GM19438 (cell line): Measurements from ENCODE around the gene RAN.
"Not testable (repeated sequence)": the region's sequence is repeated elsewhere in the genome, so short reads cannot be mapped to it uniquely, and the experiment has no call there.

ENCODE experiments used
- ATAC-seq: cut with Tn5 transposase; IDR thresholded peaks from one replicate; pipeline ENCODE4 v1.9.1; 2021; ENCODE audit warnings: low read depth; ENCODE audit not compliant: unreplicated experiment

Gene RAN

DNA sequence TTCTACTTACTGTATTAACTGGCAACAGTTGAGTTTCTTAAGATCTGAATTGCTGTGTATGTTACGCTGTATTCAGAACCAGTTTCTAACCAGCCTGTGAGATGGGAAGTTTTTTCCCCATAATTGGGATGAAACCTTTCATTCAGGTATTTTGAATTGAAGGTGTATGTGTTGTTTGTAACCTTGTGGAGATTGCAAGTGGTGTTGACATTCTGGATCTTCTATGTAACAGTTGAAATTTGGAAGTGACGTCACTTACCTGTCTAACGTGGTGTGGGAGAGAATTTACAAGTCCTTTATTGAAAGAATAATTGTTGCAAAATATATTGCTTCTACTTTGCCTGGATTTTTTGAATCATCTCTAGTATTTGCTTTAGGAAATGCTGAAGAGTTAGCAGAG lies 5.5 kb downstream of the RAN start:
- ATAC-seq, result no peak

DNA sequence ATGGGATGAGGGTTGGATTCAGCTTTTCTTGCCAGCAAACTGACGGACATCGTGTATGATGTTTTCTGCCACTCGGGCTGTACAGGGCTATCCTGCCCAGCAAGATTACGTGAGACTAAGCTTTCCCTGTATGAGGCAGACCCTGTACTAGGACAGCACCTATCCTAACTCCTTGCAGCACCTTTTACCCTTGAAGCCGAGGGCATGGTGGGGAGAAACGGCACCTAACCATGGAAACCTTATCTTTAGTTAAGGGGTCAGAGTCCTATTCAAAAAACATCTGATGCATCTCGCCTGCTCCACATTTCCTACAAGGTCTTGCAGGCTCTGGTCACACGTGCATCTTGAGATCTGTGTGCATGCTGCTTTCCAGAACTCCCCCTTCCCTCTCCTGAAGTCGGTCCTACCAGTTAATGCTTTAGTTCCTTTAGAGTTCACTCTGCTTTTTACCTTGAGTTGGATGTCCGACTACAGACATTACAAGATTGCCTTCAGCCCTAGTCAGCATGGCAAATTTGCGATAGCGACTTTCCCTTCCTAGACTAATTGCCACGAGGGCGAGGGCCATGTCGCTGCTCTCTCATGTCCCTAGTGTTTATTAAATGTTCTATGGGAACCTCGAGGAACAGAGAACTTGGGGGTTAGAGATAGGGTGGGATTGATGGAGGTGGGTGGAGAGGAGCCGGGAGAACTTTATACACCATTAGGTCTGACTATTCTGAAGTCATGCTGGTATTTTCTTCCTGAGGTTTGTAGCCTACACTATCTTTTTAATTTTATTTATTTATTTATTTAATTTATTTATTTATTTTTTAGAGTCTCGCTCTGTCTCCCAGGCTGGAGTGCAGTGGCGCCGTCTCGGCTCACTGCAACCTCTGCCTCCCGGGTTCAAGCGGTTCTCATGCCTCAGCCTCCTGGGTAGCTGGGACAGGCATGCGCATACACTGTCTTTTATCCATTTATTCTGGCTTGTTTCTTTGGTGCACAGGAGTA lies 6.6 kb downstream of the RAN start:
- ATAC-seq, result no peak

DNA sequence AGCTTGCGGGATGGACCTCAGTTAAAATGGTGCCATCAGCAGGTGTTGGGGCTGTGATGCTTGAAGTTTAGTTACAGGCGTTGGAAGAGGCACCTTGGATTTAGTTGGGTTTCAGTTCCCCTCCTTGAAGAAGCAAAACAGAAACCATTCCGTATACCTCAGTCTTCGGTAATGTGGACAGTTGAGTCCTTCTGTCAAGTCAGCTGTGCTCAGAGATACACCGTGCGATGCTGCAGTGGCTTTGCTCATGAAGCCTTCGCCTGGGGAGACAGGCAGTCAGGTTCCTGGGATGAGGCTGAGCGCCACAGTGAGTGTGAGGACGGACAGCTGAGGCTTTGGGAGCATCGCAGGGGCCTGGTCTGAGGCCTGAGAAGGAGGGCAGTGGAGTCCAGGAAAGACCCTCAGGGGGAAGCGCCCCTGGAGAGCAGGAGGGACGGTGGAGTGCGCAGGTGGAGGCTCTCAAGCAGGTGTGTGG lies 7.4 kb downstream of the RAN start:
- peak; percentile 76 for ATAC-seq

DNA sequence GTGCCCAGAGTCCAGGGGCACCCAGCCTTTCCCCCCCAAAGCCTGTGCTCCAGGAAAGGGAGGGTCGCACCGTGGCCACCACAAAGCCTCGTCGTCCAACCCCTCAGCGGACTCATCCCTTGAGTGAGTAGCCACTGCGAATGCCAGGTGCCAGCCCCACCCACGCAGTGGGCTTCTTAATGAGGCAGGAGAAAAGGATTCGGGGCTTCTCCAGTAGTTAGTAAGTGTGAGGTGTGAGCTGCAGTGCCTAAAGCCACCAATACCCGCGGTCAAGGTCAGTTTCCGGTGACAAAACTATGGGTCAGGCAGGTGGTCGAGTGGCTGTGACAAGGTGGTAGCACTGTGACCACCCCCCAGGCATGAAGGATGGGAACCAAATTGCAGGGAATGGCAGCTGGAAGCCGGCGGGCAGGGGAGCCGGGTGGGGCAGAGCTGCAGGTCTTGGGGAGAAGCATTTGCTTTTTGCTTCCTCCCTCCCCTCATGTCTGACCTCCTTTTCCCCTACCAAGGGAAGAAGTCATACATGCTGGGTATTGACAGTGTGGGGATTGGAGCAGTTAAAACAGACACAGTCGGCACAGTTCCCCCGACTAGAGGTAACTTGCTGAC lies 8.0 kb downstream of the RAN start:
- peak; percentile 18 for ATAC-seq

DNA sequence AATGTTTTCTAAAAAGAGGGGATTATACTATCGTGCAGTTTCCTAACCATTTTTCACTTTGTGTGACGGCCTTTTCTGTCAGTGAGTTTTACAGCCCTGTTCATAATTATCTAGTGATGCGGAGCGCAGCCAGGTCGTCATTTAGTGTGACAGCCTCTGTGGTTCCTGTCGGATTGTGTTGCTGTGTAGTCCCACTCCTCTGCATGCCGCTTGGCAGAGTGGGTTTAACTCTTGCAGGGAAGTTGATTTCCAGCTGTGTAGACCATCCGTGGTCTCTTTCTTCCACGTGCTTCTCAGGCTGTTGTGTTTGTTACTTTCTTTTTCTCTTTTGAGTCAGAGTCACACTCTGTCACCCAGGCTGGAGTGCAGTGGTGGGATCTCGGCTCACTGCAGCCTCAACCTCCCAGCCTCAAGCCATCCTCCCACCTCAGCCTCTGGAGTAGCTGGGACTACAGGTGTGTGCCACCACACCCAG lies 8.6 kb downstream of the RAN start:
- peak; percentile 55 for ATAC-seq

DNA sequence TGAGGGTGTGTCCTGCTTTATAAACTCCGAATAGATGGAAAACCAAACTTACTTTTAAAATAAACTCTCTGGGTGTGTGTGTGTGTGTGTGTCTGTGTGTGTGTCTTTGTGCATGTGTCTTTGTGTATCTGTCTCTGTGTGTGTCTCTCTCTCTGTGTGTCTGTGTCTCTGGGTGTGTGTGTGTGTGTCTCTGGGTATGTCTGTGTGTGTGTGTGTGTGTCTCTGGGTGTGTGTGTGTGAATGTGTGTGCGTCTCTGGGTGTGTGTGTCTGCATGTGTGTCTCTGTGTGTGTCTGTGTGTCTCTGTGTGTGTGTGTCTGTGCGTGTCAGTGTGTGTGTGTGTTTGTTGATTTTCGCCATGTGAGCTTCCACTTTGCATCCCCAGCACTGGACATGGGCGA lies 9.2 kb downstream of the RAN start:
- ATAC-seq, result no peak

DNA sequence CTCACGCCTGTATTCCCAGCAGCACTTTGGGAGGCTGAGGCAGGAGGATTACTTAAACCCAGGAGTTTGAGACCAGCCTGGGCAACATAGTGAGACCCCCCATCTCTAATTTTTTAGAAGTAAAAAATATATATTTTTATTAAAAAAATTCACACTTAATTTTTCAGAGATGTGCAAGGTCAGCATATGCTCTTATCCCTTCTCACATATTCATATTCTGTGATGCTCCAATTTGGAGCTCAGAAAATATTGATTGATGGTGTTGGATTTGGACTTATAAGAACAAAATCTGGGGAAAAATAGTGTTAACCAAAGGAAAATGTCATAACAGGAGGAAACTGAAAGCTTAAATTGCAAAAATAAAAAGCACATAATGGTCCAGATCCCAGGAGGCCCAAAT lies 9.7 kb downstream of the RAN start:
- ATAC-seq, result no peak

DNA sequence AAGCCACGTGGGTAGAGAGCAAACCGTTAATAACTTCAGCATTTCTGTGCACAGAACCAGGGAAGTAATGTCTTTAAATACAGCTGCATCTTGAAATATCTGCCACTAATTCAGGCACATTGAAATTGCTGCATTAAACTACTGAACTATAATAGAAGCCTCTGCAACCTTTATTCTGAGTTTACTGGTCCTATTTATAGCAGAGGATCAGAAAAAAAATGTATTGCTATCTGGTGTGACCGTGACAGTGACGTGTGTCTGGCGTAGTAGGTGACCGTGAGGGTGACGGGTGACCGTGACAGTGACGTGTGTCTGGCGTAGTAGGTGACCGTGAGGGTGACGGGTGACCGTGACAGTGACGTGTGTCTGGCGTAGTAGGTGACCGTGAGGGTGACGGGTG lies 15.3 kb downstream of the RAN start:
- ATAC-seq, result not testable (repeated sequence)

DNA sequence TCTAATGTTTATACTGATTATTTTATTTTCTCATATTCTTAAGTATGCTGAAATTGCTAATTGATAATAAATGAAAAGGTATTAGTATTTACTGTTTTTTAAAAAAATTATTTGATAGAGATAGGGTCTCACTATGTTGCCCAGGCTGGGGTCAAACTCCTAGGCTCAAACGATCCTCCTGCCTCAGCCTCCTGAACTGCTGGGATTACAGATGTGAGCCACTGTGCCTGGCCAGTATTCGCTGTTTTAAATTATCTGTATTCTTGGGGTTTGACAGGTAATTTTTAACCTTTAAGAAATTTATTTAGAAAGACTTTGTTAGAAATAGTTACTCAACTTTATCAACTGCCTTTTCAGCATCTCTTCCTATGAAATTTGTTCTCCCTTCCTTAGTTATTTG lies 32.2 kb downstream of the RAN start:
- no peak for ATAC-seq

DNA sequence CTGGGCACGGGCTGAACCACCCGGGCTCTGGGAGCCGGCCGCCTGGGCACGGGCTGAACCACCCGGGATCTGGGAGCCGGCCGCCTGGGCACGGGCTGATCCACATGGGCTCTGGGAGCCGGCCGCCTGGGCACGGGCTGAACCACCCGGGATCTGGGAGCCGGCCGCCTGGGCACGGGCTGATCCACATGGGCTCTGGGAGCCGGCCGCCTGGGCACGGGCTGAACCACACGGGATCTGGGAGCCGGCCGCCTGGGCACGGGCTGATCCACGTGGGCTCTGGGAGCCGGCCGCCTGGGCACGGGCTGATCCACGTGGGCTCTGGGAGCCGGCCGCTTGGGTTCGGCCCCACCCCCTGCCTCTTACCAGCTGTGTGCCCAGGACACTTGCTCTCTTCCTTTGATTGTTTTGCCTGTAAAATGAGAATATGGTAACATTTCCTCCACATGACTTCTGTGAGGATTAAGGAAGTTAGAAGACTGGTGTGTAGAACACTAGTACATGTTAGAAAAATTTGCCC lies 33.1 kb downstream of the RAN start:
- ATAC-seq, result not testable (repeated sequence)

DNA sequence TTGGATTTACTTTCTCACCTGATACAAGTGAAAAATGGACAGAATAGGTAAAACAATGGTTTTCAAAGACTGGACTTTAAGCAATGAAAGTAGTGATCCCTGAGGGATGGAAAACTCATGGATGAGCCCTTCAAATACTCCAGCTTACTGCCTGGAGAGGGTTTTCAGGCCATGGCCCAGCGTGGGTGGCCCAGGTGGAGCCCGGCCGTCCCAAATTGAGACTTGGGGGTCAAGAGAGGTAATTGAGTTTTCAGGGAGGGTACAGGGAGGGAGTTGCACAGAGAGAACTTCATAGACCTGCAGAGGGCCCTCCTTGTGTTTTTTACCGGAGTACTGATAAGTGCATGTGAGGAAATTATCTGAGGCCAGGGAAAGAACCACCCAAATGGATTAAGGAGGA lies 37.2 kb downstream of the RAN start:
- no peak for ATAC-seq

DNA sequence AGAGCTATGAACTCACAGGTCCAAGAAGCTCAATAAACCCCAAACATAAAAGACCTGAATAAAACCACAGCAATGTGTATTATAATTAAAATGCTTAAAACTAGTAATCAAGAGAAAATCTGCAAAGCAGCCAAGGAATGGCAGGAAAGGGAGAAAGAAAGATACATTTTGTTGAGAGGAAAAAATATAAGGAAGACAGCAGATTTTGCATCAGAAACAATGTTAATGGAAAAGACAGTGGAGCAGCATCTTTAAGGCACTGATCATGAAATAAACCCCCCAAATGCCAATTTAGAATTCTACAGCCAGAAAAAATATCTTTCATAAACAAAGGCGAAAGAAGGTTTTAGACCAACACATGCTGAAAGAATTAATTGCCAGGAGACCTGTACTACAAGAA lies 39.3 kb downstream of the RAN start:
- ATAC-seq, result no peak

DNA sequence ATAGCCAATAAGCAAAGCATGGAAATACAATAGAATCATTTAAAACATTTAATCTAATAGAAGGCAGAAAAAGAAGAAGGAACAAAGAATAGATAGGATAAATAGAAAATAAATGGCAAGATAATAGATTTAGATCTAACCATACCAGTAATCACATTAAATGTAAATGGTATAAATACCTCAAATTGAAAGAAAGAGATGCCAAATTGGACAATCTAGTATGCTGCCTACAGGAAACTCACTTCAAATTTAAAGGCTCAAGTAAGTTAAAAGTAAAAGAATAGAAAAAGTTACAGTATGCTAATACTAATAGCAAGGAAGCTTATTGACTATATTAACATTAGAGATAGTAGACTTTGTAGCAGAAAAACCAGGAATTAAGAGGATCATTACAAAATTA lies 40.1 kb downstream of the RAN start:
- ATAC-seq, result no peak

DNA sequence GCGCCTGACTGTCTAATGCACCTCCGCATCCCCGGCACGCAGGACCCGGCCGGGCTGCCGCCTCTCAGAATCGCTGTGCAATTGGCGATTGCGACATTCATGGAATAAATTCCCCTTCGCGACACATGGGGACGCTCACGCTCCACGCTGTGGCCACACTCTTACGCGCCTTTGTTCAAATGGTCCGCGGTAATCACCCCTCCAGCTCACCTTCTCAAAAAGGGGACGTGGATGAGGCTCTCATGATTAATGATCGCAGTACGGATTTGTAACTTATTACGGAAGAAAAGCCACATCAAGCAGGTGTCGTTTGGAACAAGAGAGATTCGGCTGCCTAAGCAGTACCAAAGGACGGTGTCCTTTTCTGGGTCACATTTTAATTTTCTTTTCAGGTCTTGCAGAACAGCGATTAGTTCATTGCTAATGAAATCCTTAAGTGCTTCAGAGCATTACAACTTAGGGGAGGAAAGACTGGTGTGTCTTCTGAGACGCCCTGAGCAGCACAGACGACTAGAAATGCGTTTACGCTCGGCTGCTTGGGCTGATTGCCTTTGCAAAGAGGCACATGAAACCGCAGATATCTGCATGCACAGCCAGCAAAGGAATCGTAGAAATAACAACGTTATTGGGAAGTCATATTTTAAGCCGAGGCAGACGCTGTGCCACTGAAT lies 44.5 kb downstream of the RAN start:
- ATAC-seq, result no peak

DNA sequence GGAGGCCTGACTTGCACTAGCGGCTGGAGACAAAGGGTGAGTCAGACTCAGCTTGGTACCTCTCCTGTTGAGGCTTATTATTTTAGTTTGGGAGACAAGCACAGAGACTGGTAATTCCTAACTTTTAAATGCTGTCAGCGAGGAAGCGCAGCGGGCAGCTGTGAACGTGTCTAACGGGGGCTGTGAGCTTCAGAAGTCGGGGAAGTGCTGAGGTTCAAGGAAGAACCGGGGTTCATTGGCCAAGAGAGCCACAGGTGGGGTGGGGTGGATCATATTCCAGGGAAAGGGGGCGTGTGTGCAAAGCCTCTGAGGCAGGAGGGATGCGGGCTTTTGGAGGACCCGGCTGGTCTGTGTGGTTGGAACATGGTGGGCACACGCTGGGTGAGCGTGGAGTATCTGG lies 45.7 kb downstream of the RAN start:
- no peak for ATAC-seq

DNA sequence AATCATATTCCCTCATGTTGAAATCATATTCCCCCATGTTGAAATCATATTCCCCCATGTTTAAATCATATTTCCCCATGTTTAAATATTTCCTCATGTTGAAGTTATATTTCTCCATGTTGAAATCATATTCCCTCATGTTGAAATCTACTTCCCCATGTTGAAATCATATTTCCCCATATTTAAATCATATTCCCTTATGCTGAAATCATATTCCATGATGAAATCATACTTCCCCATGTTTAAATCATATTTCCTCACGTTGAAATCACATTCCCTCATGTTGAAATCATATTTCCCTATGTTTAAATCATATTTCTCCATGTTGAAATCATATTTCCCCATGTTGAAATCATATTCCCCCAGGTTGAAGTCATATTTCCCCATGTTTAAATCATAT lies 47.2 kb downstream of the RAN start:
- no peak for ATAC-seq

DNA sequence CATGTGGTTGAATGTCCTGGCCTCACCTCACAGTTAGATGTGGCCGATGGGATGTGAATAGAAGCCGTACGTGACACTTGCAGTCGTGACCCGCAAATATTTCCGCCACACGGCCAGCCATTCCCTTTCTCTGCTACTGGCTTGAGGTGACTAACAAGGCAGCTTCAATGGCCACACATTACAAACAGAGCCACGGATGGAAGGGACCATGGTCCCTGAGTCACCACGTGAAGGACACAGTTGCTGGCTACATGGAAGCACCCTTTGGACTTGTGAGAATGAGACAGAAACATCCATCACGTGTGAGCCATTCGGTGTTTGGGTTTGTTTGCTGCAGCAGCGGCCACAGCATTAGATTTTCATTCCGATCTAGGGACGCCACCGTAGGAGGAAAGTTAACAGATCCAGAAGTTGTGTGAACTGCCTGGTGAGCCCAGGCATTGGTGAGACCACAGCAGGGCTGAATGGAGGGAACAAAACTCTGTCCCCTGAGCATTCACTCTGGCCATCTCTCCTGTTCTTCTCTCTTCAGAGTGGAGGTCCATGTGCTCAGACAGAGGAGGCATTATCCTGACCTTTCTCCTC lies 48.3 kb downstream of the RAN start:
- no peak for ATAC-seq

DNA sequence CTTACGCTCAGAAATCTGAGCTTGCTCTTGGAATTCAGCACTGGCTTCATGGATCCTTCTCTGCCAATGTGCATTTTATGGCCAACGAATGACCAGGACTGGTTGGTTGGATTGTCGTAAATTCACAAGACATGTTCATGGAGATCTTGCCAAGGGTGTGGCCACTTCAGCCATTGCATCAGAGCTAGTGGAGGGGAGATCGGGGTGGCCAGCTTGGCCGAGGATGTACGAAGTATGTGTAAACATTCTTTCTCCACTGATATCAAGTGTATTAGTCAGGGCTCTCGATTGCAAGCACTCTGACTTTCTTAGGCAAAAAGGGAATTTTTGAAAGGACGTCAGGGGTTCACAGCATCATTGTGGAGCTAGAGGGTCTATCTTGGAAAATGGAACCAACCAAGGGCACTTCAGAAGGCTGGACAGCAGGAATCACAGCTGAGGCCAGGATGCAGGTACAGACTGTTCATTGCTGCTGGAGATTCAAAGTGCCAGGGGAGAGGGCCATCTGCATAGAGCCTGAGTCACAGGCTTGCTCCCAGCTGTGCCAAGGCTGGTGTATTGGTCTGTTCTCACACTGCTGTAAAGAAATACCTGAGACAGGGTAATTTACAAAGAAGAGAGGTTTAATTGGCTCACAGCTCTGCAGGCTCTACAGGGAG lies 49.0 kb downstream of the RAN start:
- ATAC-seq, result no peak

DNA sequence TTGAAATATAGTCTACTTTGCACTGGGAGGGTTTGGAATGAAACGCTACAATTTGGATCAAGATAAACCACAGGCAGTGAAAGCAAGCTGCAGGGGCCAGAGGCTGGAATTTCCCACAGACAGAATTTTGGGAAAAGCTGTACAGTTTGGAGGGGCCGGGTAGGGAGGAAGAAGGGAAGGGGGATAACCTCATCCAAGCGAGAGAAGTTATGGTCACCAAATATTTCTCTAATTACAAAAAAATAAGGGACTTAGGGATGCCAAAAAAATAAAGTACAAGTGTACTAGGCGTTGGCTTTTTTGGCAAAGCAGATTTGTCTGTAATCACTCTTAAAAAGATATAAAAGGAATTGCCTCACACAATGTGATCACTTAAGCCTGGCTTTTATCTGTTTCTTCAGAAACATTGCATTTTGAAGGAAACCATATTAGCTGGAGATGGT lies 50.7 kb downstream of the RAN start:
- no peak for ATAC-seq
